Measurements from ENCODE around the gene FOLR1. TPM values are rescaled to one million over a fixed set of nuclear protein-coding genes. Genes with fewer than 3 reads are reported as not detected.
A peak's percentile ranks its signal among the peaks of the same experiment; 100 is the strongest.

Gene FOLR1
- total RNA-seq, 1 donor from 2014 or later, result not detected

GRCh38 chr11:72236083-72236697 is 44.2 kb downstream of the FOLR1 start:
- no peaks in the 10 kb centered on the region for H3K9me3 ChIP-seq
- H3K27ac ChIP-seq, result no peak overlapping the region
- no peak for TF ChIP-seq CTCF (IDR thresholded peaks at IDR 0.05)
- intact Hi-C loops (cut with DNase I), result loop anchor here (5.0 kb wide), 2 partner anchors 134 to 196 kb away; partner anchors contain the start of genes CLPB and LAMTOR1
- H3K36me3 ChIP-seq, result peaks cover 53 to 62% of the 10 kb centered on the region in 2 donors
- no peak overlapping the region for H3K4me3 ChIP-seq
- peak in 1 of 2 donors; percentile 49 for DNase-seq (ENCODE audit: low spot score in 2 of 2)
- H3K4me1 ChIP-seq, result peaks cover 7 to 18% of the 10 kb centered on the region in 2 donors
- peaks cover 3% of the 10 kb centered on the region for H3K27me3 ChIP-seq

GRCh38 chr11:72236774-72237111 is 44.8 kb downstream of the FOLR1 start:
- H3K4me1 ChIP-seq, result peaks cover 7 to 18% of the 10 kb centered on the region in 2 donors
- intact Hi-C loops (cut with DNase I), result loop anchor here (5.0 kb wide), 2 partner anchors 134 to 196 kb away; partner anchors contain the start of genes CLPB and LAMTOR1

GRCh38 chr11:72237112-72237931 is 45.4 kb downstream of the FOLR1 start:
- H3K36me3 ChIP-seq, result peaks cover 43 to 51% of the 10 kb centered on the region in 2 donors
- H3K4me3 ChIP-seq, result no peak overlapping the region
- H3K27me3 ChIP-seq, result peaks cover 3% of the 10 kb centered on the region
- H3K4me1 ChIP-seq, result peaks cover 7 to 18% of the 10 kb centered on the region in 2 donors
- no peaks in the 10 kb centered on the region for H3K9me3 ChIP-seq
- intact Hi-C loops (cut with DNase I), result loop anchor here (5.0 kb wide), 2 partner anchors 135 to 195 kb away; partner anchors contain the start of genes CLPB and LAMTOR1
- no peak for TF ChIP-seq CTCF (IDR thresholded peaks at IDR 0.05)
- DNase-seq (ENCODE audit: low spot score in 2 of 2), result peak in 1 of 2 donors; percentile 63
- H3K27ac ChIP-seq, result no peak overlapping the region

More at GRCh38 chr11:72236774-72237111, 44.8 kb downstream of the FOLR1 start:
- H3K27ac ChIP-seq, result no peak overlapping the region
- no peak for TF ChIP-seq CTCF (IDR thresholded peaks at IDR 0.05)
- DNase-seq (ENCODE audit: low spot score in 2 of 2), result no peak
- H3K9me3 ChIP-seq, result no peaks in the 10 kb centered on the region
- peaks cover 47 to 57% of the 10 kb centered on the region in 2 donors for H3K36me3 ChIP-seq
- H3K4me3 ChIP-seq, result no peak overlapping the region
- peaks cover 3% of the 10 kb centered on the region for H3K27me3 ChIP-seq

GRCh38 chr11:72238040-72238450 is 46.1 kb downstream of the FOLR1 start:
- H3K9me3 ChIP-seq, result no peaks in the 10 kb centered on the region
- intact Hi-C loops (cut with DNase I), result loop anchor here (5.0 kb wide), 2 partner anchors 136 to 194 kb away; partner anchors contain the start of genes CLPB and LAMTOR1
- peaks cover 6% of the 10 kb centered on the region for H3K27me3 ChIP-seq
- H3K27ac ChIP-seq, result no peak overlapping the region
- DNase-seq (ENCODE audit: low spot score in 2 of 2), result no peak
- peaks cover 7 to 18% of the 10 kb centered on the region in 2 donors for H3K4me1 ChIP-seq
- peaks cover 36 to 44% of the 10 kb centered on the region in 2 donors for H3K36me3 ChIP-seq
- TF ChIP-seq CTCF (IDR thresholded peaks at IDR 0.05), result peak; percentile 34 to 67 (median 59)
- H3K4me3 ChIP-seq, result no peak overlapping the region

GRCh38 chr11:72238492-72239312 is 46.8 kb downstream of the FOLR1 start:
- H3K9me3 ChIP-seq, result no peaks in the 10 kb centered on the region
- intact Hi-C loops (cut with DNase I), result loop anchor here (1.0 to 5.0 kb wide), 3 partner anchors 14 to 194 kb away; partner anchors contain the start of genes CLPB, INPPL1 and LAMTOR1
- H3K4me3 ChIP-seq, result peak overlapping the region in 1 of 2 donors; percentile 57
- peak in 1 of 2 donors; percentile 61 for DNase-seq (ENCODE audit: low spot score in 2 of 2)
- no peak for TF ChIP-seq CTCF (IDR thresholded peaks at IDR 0.05)
- peaks cover 7 to 19% of the 10 kb centered on the region in 2 donors for H3K4me1 ChIP-seq
- peaks cover 13% of the 10 kb centered on the region for H3K27me3 ChIP-seq
- peaks cover 30 to 37% of the 10 kb centered on the region in 2 donors for H3K36me3 ChIP-seq
- peak overlapping the region in 1 of 2 donors; percentile 2 for H3K27ac ChIP-seq

Measured in ascending aorta (tissue), 2 donors.